Fibroblast of lung (primary cell): ENCODE data around the gene EXOC2. TPM values are rescaled to one million over a fixed set of nuclear protein-coding genes. Genes with fewer than 3 reads are reported as not detected.

Source experiments
- DNase-seq, 2 donors: peaks; one replicate each; pipeline versions ENCODE4 v3.0.0 to v3.0.0-alpha.2; 2010; ENCODE audit warnings: low read depth in 2 of 2
- H2AFZ ChIP-seq: 2 replicates; pipeline ENCODE4 v1.5.1; 2012; ENCODE audit warnings: low read length, control low read depth, inconsistent platforms
- H3K27ac ChIP-seq: 2 replicates; pipeline ENCODE4 v1.5.1; 2011; ENCODE audit warnings: low read length, control low read depth; ENCODE audit not compliant: insufficient read depth
- H3K27me3 ChIP-seq: 2 replicates; pipeline ENCODE4 v1.5.1; 2011; ENCODE audit warnings: mild to moderate bottlenecking, low read length; ENCODE audit not compliant: control insufficient read depth, insufficient read depth
- H3K36me3 ChIP-seq: 2 replicates; pipeline ENCODE4 v1.5.1; 2011; ENCODE audit warnings: low read length; ENCODE audit not compliant: control insufficient read depth, insufficient read depth
- H3K4me1 ChIP-seq: 2 replicates; pipeline ENCODE4 v1.5.1; 2011; ENCODE audit warnings: low read length; ENCODE audit not compliant: control insufficient read depth, insufficient read depth; ENCODE audit errors: extremely low read depth
- H3K4me2 ChIP-seq: 2 replicates; pipeline ENCODE4 v1.5.1; 2011; ENCODE audit warnings: low read length, control low read depth; ENCODE audit not compliant: insufficient read depth; ENCODE audit errors: extremely low read depth
- H3K4me3 ChIP-seq, 4 experiments: fragments of 200-600 bp in 1 of 4; sonication (generic) in 1 of 4; replicated peaks in 1 of 4; 2 replicates each; pipeline ENCODE4 v1.5.1; 2011 to 2016; ENCODE audit warnings: low read length in 4 of 4, low read depth in 3 of 4, mild to moderate bottlenecking in 3 of 4, control low read depth in 2 of 4, inconsistent platforms in 1 of 4, mixed read lengths in 1 of 4; ENCODE audit not compliant: insufficient read depth in 1 of 4; ENCODE audit errors: control extremely low read depth in 1 of 4
- H3K79me2 ChIP-seq: 2 replicates; pipeline ENCODE4 v1.5.1; 2012; ENCODE audit warnings: mild to moderate bottlenecking, low read length, inconsistent platforms; ENCODE audit not compliant: control insufficient read depth, insufficient read depth
- H3K9ac ChIP-seq: 2 replicates; pipeline ENCODE4 v1.5.1; 2011; ENCODE audit warnings: mild to moderate bottlenecking, low read length, control low read depth; ENCODE audit not compliant: insufficient read depth
- H3K9me3 ChIP-seq: 2 replicates; pipeline ENCODE4 v1.5.1; 2012; ENCODE audit warnings: low read depth, low read length; ENCODE audit not compliant: control insufficient read depth, insufficient read depth
- H4K20me1 ChIP-seq: 2 replicates; pipeline ENCODE4 v1.5.1; 2011; ENCODE audit warnings: low read length; ENCODE audit not compliant: control insufficient read depth, insufficient read depth; ENCODE audit errors: extremely low read depth
- CTCF ChIP-seq, 2 donors: IDR thresholded peaks in 1 of 2; conservative IDR thresholded peaks in 1 of 2; 1 replicate in 1 of 2; 2 replicates in 1 of 2; pipeline ENCODE4 v1.5.1; 2011 to 2012; ENCODE audit warnings: low read length in 2 of 2, control low read depth in 1 of 2, inconsistent platforms in 1 of 2, low read depth in 1 of 2, mild to moderate bottlenecking in 1 of 2
- EZH2 ChIP-seq: IDR thresholded peaks from 2 replicates; pipeline ENCODE4 v1.5.1; 2012; ENCODE audit warnings: low read length, control low read depth, mild to moderate bottlenecking; ENCODE audit errors: missing control alignments
- polyA plus RNA-seq, 2 donors: library from polyadenylated mRNA; depleted of rRNA in 1 of 2; stranded (reverse) in 1 of 2; unstranded in 1 of 2; fragments of >200 nt; gene quantifications; 2 replicates each; pipeline ENCODE4 v1.2.1, GENCODE V29; 2011 to 2012; ENCODE audit warnings: missing spikeins in 1 of 2
- total RNA-seq: library from RNA; depleted of rRNA; stranded (reverse); fragments of >200 nt; gene quantifications from 2 replicates; pipeline ENCODE4 v1.2.1, GENCODE V29; 2014

Gene EXOC2
- total and polyA plus RNA-seq, 2 donors (not counting 1 experiment from before 2014, with no cell fraction given), result 19.7 to 42.3 TPM

- Histone ChIP-seq H3K27ac (no peak overlapping the region), H3K4me1 (no peaks in the 10 kb centered on the region), H3K79me2 (no peaks in the 10 kb centered on the region), H3K4me3 (no peak overlapping the region), H3K27me3 (no peaks in the 10 kb centered on the region), H2AFZ (no peak overlapping the region), H3K9me3 (no peaks in the 10 kb centered on the region), H3K4me2 (no peak overlapping the region), H4K20me1 (no peaks in the 10 kb centered on the region), H3K9ac (no peak overlapping the region), H3K36me3 (no peaks in the 10 kb centered on the region)
- DNase-seq, result no peak
- TF ChIP-seq CTCF (conservative IDR thresholded peaks at IDR 0.05 in 1 of 2, IDR thresholded peaks at IDR 0.05 in 1 of 2; ENCODE audit: low read depth in 1 of 2, low read length in 2 of 2), result no peak
- TF ChIP-seq EZH2, result no peak
These were observed 243.2 kb downstream of the EXOC2 start for GRCh38 chr6:449486-450419.

GRCh38 chr6:449057-449430 is 243.9 kb downstream of the EXOC2 start:
- TF ChIP-seq CTCF (conservative IDR thresholded peaks at IDR 0.05 in 1 of 2, IDR thresholded peaks at IDR 0.05 in 1 of 2; ENCODE audit: low read depth in 1 of 2, low read length in 2 of 2) (no peak), EZH2 (no peak)
- H3K9ac ChIP-seq, result no peak overlapping the region
- no peaks in the 10 kb centered on the region for H3K4me1 ChIP-seq
- H3K27ac ChIP-seq, result no peak overlapping the region
- no peaks in the 10 kb centered on the region for H3K27me3 ChIP-seq
- H3K9me3 ChIP-seq, result no peaks in the 10 kb centered on the region
- DNase-seq, result no peak
- H4K20me1 ChIP-seq, result no peaks in the 10 kb centered on the region
- no peaks in the 10 kb centered on the region for H3K36me3 ChIP-seq
- H2AFZ ChIP-seq, result no peak overlapping the region
- no peaks in the 10 kb centered on the region for H3K79me2 ChIP-seq
- H3K4me3 ChIP-seq, result no peak overlapping the region
- no peak overlapping the region for H3K4me2 ChIP-seq

- H3K4me2 ChIP-seq, result no peak overlapping the region
- no peak overlapping the region for H3K27ac ChIP-seq
- no peak overlapping the region for H2AFZ ChIP-seq
- H3K36me3 ChIP-seq, result no peaks in the 10 kb centered on the region
- no peaks in the 10 kb centered on the region for H3K4me1 ChIP-seq
- no peaks in the 10 kb centered on the region for H3K27me3 ChIP-seq
- H3K9me3 ChIP-seq, result no peaks in the 10 kb centered on the region
- no peak for DNase-seq
- no peaks in the 10 kb centered on the region for H4K20me1 ChIP-seq
- no peak overlapping the region for H3K4me3 ChIP-seq
- no peaks in the 10 kb centered on the region for H3K79me2 ChIP-seq
- no peak overlapping the region for H3K9ac ChIP-seq
- no peak for TF ChIP-seq CTCF (conservative IDR thresholded peaks at IDR 0.05 in 1 of 2, IDR thresholded peaks at IDR 0.05 in 1 of 2; ENCODE audit: low read depth in 1 of 2, low read length in 2 of 2)
- no peak for TF ChIP-seq EZH2
These were observed 244.5 kb downstream of the EXOC2 start for GRCh38 chr6:448296-449056.
